ENCODE results near the gene CYTH4. TPM values are rescaled to one million over a fixed set of nuclear protein-coding genes. Genes with fewer than 3 reads are reported as not detected.
"Not testable (repeated sequence)": the region's sequence is repeated elsewhere in the genome, so short reads cannot be mapped to it uniquely, and the experiment has no call there.

The CYTH4 gene
- total RNA-seq (10 to 100 TPM; 25.9 to 44.0 TPM), polyA plus RNA-seq (10 to 100 TPM; 10.5 to 84.2 TPM)
- long read RNA-seq, donor 1, partial matches to known transcripts, result 0 of 1 reads
- long read RNA-seq, donor 1, other reads (novel, unspliced or antisense), result 0 of 1 reads
- long read RNA-seq, donor 2, result 0 reads
- long read RNA-seq, donor 3, partial matches to known transcripts, result 0 of 1 reads
- long read RNA-seq, donor 3, other reads (novel, unspliced or antisense), result 0 of 1 reads
- long read RNA-seq, donor 4, result 0 reads
- long read RNA-seq, donor 5, partial matches to known transcripts, result 0 of 1 reads
- long read RNA-seq, donor 5, other reads (novel, unspliced or antisense), result 0 of 1 reads

- 14 to 22% methylated on average over 12 of the region's 12 CpGs for WGBS, 2 donors
- H3K9ac ChIP-seq (ENCODE audit: insufficient read depth in 1 of 2, low read length in 2 of 2), result no peak within 1 kb of the TSS
- ATAC-seq (ENCODE audit: insufficient read depth, low FRiP score) (peak; percentile 64), DNase-seq (peak in 1 of 3 donors; percentile 23)
- H3K27me3 ChIP-seq (ENCODE audit: control insufficient read depth in 3 of 3, insufficient read depth in 3 of 3, low read length in 2 of 3), result no peaks in the 10 kb centered on the region
- H3K36me3 ChIP-seq (ENCODE audit: control insufficient read depth in 4 of 4, insufficient read depth in 4 of 4, low read length in 4 of 4), result no peaks in the 10 kb centered on the region
- H3K4me3 ChIP-seq, result peak within 1 kb of the TSS; percentile 38
- peak within 1 kb of the TSS in 1 of 2 donors; percentile 73 for H3K27ac ChIP-seq (ENCODE audit: low read depth in 1 of 2, low read length in 1 of 2)
- TF ChIP-seq CTCF (IDR thresholded peaks at IDR 0.05; ENCODE audit: control extremely low read depth, extremely low read depth), result no peak
- peaks cover 0 to 4% (median 0%) of the 10 kb centered on the region in 4 donors for H3K9me3 ChIP-seq (ENCODE audit: control insufficient read depth in 4 of 4, insufficient read depth in 3 of 4, low read length in 3 of 4)
- H3K4me1 ChIP-seq (ENCODE audit: control insufficient read depth in 5 of 5, insufficient read depth in 5 of 5, low read length in 5 of 5), result peaks cover 0 to 3% (median 0%) of the 10 kb centered on the region in 5 donors
Measured at GRCh38 chr22:37282385-37282677, at the start of gene CYTH4. Gene CYTH4 (plus strand): TSS chr22:37282508. CDS start chr22:37282570, 62 bp downstream.

- H3K9ac ChIP-seq (ENCODE audit: insufficient read depth in 1 of 2, low read length in 2 of 2); H3K4me3 ChIP-seq; DNase-seq; H3K27me3 ChIP-seq (ENCODE audit: control insufficient read depth in 3 of 3, insufficient read depth in 3 of 3, low read length in 2 of 3); H3K36me3 ChIP-seq (ENCODE audit: control insufficient read depth in 4 of 4, insufficient read depth in 4 of 4, low read length in 4 of 4); H3K27ac ChIP-seq (ENCODE audit: low read depth in 1 of 2, low read length in 1 of 2); H3K4me1 ChIP-seq (ENCODE audit: control insufficient read depth in 5 of 5, insufficient read depth in 5 of 5, low read length in 5 of 5); H3K9me3 ChIP-seq (ENCODE audit: control insufficient read depth in 4 of 4, insufficient read depth in 3 of 4, low read length in 3 of 4); ATAC-seq (ENCODE audit: insufficient read depth, low FRiP score): not testable (repeated sequence)
- 87 to 91% methylated on average over 12 of the region's 12 CpGs for WGBS, 2 donors
Measured at GRCh38 chr22:37233371-37233750, 48.9 kb upstream of the CYTH4 start.

GRCh38 chr22:37233751-37234631, 48.3 kb upstream of the CYTH4 start:
- Histone ChIP-seq H3K27me3 (ENCODE audit: control insufficient read depth in 3 of 3, insufficient read depth in 3 of 3, low read length in 2 of 3) (no peaks in the 10 kb centered on the region), H3K9ac (ENCODE audit: insufficient read depth in 1 of 2, low read length in 2 of 2) (no peak overlapping the region), H3K36me3 (ENCODE audit: control insufficient read depth in 4 of 4, insufficient read depth in 4 of 4, low read length in 4 of 4) (peaks cover 0 to 4% (median 0%) of the 10 kb centered on the region in 4 donors), H3K9me3 (ENCODE audit: control insufficient read depth in 4 of 4, insufficient read depth in 3 of 4, low read length in 3 of 4) (peaks cover 0 to 2% (median 0%) of the 10 kb centered on the region in 4 donors), H3K4me3 (no peak overlapping the region), H3K27ac (ENCODE audit: low read depth in 1 of 2, low read length in 1 of 2) (no peak overlapping the region), H3K4me1 (ENCODE audit: control insufficient read depth in 5 of 5, insufficient read depth in 5 of 5, low read length in 5 of 5) (peaks cover 0 to 5% (median 1%) of the 10 kb centered on the region in 5 donors)
- ATAC-seq (ENCODE audit: insufficient read depth, low FRiP score) (no peak), DNase-seq (no peak)
- no peak for TF ChIP-seq CTCF (IDR thresholded peaks at IDR 0.05; ENCODE audit: control extremely low read depth, extremely low read depth)
- WGBS, 2 donors, result 57 to 62% methylated on average over 27 of the region's 27 CpGs
